Sigmoid colon (tissue), 7 donors: Measurements from ENCODE around the gene PLCB1. TPM values are rescaled to one million over a fixed set of nuclear protein-coding genes. Genes with fewer than 3 reads are reported as not detected.

Experiments
- DNase-seq: peaks from one replicate; pipeline ENCODE4 v3.0.0-alpha.2; 2019
- H3K27ac ChIP-seq, 4 donors: fragments of 200-600 bp; sonication (generic); one replicate each; pipeline ENCODE4 v1.5.1; 2016 to 2019; ENCODE audit warnings: mild to moderate bottlenecking in 1 of 4
- H3K27me3 ChIP-seq, 3 donors: fragments of 200-600 bp; sonication (generic); one replicate each; pipeline ENCODE4 v1.5.1; 2019; ENCODE audit warnings: mild to moderate bottlenecking in 1 of 3
- H3K36me3 ChIP-seq, 4 donors: fragments of 200-600 bp; sonication (generic); one replicate each; pipeline ENCODE4 v1.5.1; 2016 to 2019
- H3K4me1 ChIP-seq, 4 donors: fragments of 200-600 bp; sonication (generic); one replicate each; pipeline ENCODE4 v1.5.1; 2017 to 2019
- H3K4me3 ChIP-seq, 4 donors: fragments of 200-600 bp; sonication (generic); one replicate each; pipeline ENCODE4 v1.5.1; 2017 to 2019; ENCODE audit warnings: mild to moderate bottlenecking in 2 of 4, moderate library complexity in 1 of 4
- H3K9me3 ChIP-seq, 4 donors: fragments of 200-600 bp in 3 of 4; sonication (generic) in 3 of 4; one replicate each; pipeline versions ENCODE4 v1.5.1 to v1.6.1; 2013 to 2019
- EP300 ChIP-seq, 4 donors: sonication (generic); formaldehyde crosslinking; IDR thresholded peaks; one replicate each; pipeline ENCODE4 v1.6.1; 2017; ENCODE audit warnings: antibody characterized with exemption in 4 of 4
- POLR2A ChIP-seq, 2 donors: fragments of 450-650 bp; IDR thresholded peaks; one replicate each; pipeline ENCODE4 v1.6.1; 2016; ENCODE audit warnings: antibody characterized with exemption in 2 of 2, mild to moderate bottlenecking in 2 of 2, moderate library complexity in 2 of 2
- POLR2AphosphoS5 ChIP-seq, 4 donors: sonication (generic); formaldehyde crosslinking; IDR thresholded peaks; one replicate each; pipeline ENCODE4 v1.6.1; 2017; ENCODE audit warnings: antibody characterized with exemption in 4 of 4
- WGBS, 2 donors: extraction: QIAGEN DNeasy Blood & Tissue Kit; methylation state at CpG; one replicate each; pipeline ENCODE4 v1.1.7; 2013; 5-methylcytosine and 5-hydroxymethylcytosine counted together
- intact Hi-C: fragments of 100-400 bp; cut with DNase I; formaldehyde crosslinking; loops from one replicate; pipeline ENCODE4 v1.15.1; 2023
- polyA plus RNA-seq, 3 donors: library from polyadenylated mRNA; stranded (reverse); fragments of 200-250 nt; gene quantifications; one replicate each; pipeline ENCODE4 v1.2.3, GENCODE V29; 2013
- total RNA-seq, 4 donors: library from RNA; depleted of rRNA; stranded (reverse); fragments of >200 nt; gene quantifications; one replicate each; pipeline ENCODE4 v1.1.0, GENCODE V29; 2016
- TF ChIP-seq, protein P1 (sequence below), 4 experiments: fragments of 450-650 bp in 3 of 4; fragments of 200-600 bp in 1 of 4; IDR thresholded peaks; one replicate each; pipeline ENCODE4 v1.5.1; 2016 to 2019; ENCODE audit warnings: antibody characterized with exemption in 4 of 4, mild to moderate bottlenecking in 3 of 4, moderate library complexity in 2 of 4
- donor health status: healthy with polysubstance abuse.
- donor health status: Bipolar disorder and iron deficiency.
- donor health status: healthy.

The PLCB1 gene
- total and polyA plus RNA-seq, 7 donors: 0.92 to 117 (median 86.7) TPM

DNA sequence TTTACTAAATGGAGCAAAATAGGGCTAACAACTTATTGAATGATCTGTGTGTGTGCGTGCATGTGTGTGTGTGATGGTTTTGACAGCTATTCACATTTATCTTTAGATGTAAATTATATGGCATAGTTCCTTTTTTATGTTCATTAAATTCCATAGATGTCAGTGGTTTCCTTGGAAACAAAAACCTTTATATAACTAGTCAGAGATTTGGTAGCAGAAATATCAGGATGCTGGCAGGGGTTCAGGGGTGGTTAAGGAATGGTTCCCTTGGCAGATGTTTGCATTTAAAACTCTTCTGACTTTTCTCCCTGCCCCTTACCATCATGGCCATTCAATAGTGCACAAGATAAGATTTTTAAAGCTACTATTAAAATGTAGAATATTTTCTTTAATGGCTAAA is 256.6 kb downstream of the PLCB1 start:
- H3K4me1 ChIP-seq: peaks cover 0 to 33% (median 28%) of the 10 kb centered on the region in 4 donors
- WGBS, 2 donors: 90 to 97% methylated on average over 1 of the region's 1 CpG
- intact Hi-C loops: loop anchor here (1.0 kb wide), 2 partner anchors 256 to 343 kb away; partner anchors contain the start of gene PLCB1
- no peaks in the 10 kb centered on the region for H3K36me3 ChIP-seq
- no peaks in the 10 kb centered on the region for H3K9me3 ChIP-seq
- no peak for DNase-seq
- no peak for TF ChIP-seq POLR2A (IDR thresholded peaks at IDR 0.05)
- TF ChIP-seq EP300 (IDR thresholded peaks at IDR 0.05): no peak
- TF ChIP-seq POLR2AphosphoS5 (IDR thresholded peaks at IDR 0.05): no peak
- TF ChIP-seq, protein P1, sequence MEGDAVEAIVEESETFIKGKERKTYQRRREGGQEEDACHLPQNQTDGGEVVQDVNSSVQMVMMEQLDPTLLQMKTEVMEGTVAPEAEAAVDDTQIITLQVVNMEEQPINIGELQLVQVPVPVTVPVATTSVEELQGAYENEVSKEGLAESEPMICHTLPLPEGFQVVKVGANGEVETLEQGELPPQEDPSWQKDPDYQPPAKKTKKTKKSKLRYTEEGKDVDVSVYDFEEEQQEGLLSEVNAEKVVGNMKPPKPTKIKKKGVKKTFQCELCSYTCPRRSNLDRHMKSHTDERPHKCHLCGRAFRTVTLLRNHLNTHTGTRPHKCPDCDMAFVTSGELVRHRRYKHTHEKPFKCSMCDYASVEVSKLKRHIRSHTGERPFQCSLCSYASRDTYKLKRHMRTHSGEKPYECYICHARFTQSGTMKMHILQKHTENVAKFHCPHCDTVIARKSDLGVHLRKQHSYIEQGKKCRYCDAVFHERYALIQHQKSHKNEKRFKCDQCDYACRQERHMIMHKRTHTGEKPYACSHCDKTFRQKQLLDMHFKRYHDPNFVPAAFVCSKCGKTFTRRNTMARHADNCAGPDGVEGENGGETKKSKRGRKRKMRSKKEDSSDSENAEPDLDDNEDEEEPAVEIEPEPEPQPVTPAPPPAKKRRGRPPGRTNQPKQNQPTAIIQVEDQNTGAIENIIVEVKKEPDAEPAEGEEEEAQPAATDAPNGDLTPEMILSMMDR (IDR thresholded peaks at IDR 0.05): no peak
- no peaks in the 10 kb centered on the region for H3K27me3 ChIP-seq
- H3K27ac ChIP-seq: peak overlapping the region in 2 of 4 donors; percentile 6 to 50
- H3K4me3 ChIP-seq: no peak overlapping the region

DNA sequence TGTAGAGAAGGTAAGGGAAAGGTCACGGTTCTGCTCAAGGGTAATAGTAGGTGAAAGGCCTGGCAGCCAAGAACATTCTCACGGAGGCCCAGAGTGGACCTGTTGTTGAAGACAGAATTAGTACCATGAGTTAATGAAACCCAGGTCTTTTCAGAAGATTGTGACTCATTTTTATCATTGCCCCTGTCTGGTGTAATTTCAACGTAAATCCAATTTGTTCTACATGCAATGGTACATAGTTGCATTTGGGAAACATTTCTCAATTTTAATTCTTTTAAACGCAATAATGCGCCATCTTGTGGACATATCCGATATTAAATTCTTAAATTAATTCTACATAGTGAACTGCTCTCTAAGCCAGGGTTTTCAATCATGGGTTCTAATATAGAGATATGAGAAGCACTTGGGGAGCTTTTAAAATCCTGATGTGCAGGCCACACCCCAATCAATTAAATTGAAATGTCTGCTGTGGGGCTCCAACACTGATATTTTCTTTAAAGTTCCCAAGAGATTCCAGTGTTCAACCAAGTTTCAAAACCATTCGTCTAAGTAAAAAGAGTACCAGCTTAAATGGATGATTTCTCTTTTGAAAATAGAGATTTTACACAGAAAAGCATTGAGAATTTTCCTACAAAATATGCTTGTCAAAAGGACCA is 257.4 kb downstream of the PLCB1 start:
- Histone ChIP-seq H3K9me3 (no peaks in the 10 kb centered on the region), H3K27ac (peak overlapping the region in 1 of 4 donors; percentile 2), H3K27me3 (no peaks in the 10 kb centered on the region), H3K36me3 (no peaks in the 10 kb centered on the region), H3K4me3 (no peak overlapping the region), H3K4me1 (peaks cover 0 to 34% (median 32%) of the 10 kb centered on the region in 4 donors)
- TF ChIP-seq, protein P1 (IDR thresholded peaks at IDR 0.05): peak; percentile 25 to 60 (median 42)
- TF ChIP-seq POLR2A (IDR thresholded peaks at IDR 0.05) (no peak), POLR2AphosphoS5 (IDR thresholded peaks at IDR 0.05) (no peak), EP300 (IDR thresholded peaks at IDR 0.05) (no peak)
- intact Hi-C loops: loop anchor here (1.0 to 5.0 kb wide), 3 partner anchors 257 to 344 kb away; partner anchors contain the start of gene PLCB1
- DNase-seq: no peak
- WGBS, 2 donors: 35 to 43% methylated on average over 7 of the region's 7 CpGs

DNA sequence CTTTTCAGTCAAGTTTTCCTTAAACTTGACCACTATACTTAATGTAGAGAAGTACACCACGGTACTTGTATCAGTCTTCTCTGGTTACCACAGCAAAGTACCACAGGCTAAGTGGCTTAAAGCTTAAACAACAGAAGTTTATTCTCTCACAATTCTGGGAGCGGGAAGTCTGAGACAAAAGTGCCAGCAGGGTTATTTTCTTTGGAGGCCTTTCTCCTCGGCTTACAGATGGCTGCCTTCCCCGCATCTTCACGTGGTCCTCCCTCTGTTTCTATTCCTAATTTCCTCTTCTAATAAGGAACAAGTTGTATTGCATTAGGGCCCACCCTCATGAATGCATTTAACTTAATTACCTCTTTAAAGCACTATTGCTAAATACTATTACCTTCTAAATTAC is 258.0 kb downstream of the PLCB1 start:
- TF ChIP-seq POLR2A (IDR thresholded peaks at IDR 0.05) (no peak), EP300 (IDR thresholded peaks at IDR 0.05) (no peak), POLR2AphosphoS5 (IDR thresholded peaks at IDR 0.05) (no peak)
- TF ChIP-seq, protein P1 (IDR thresholded peaks at IDR 0.05): no peak

DNA sequence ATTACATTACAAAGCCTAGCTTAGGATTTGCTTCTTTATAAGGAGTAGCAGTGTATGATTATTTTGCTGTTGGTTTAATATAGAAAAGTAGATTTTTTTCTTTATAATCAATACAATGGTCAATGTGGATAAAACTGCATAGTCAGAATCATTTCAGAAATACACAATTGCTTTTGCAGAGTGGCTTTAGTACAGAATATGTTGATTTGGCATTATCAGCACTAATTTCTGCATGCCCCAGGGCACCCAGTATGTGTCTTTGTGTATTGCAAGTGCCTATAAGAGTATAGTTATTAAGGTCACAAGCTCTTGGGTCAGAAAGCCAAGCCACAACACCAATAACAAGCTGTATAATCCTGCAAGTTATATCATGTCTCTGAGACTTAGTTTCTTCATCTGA is 258.4 kb downstream of the PLCB1 start:
- H3K4me3 ChIP-seq: no peak overlapping the region
- H3K9me3 ChIP-seq: no peaks in the 10 kb centered on the region
- intact Hi-C loops: loop anchor here (5.0 kb wide), 1 partner anchor 327 kb away; no protein-coding TSS in a partner anchor
- H3K27ac ChIP-seq: no peak overlapping the region
- H3K27me3 ChIP-seq: no peaks in the 10 kb centered on the region
- DNase-seq: no peak
- no peaks in the 10 kb centered on the region for H3K36me3 ChIP-seq
- TF ChIP-seq, protein P1 (IDR thresholded peaks at IDR 0.05): no peak
- TF ChIP-seq POLR2AphosphoS5 (IDR thresholded peaks at IDR 0.05) (no peak), EP300 (IDR thresholded peaks at IDR 0.05) (no peak), POLR2A (IDR thresholded peaks at IDR 0.05) (no peak)
- peaks cover 0 to 27% (median 24%) of the 10 kb centered on the region in 4 donors for H3K4me1 ChIP-seq

More for the DNA sequence above, 258.0 kb downstream of the PLCB1 start:
- Histone ChIP-seq H3K27ac (peak overlapping the region in 1 of 4 donors; percentile 2), H3K4me3 (no peak overlapping the region), H3K27me3 (no peaks in the 10 kb centered on the region), H3K9me3 (no peaks in the 10 kb centered on the region), H3K4me1 (peaks cover 0 to 32% (median 29%) of the 10 kb centered on the region in 4 donors), H3K36me3 (no peaks in the 10 kb centered on the region)
- 83 to 85% methylated on average over 5 of the region's 5 CpGs for WGBS, 2 donors
- DNase-seq: no peak
- intact Hi-C loops: loop anchor here (5.0 kb wide), 1 partner anchor 327 kb away; no protein-coding TSS in a partner anchor
